H1 (cell line): Measurements from ENCODE around the gene MSH5. TPM values are rescaled to one million over a fixed set of nuclear protein-coding genes. Genes with fewer than 3 reads are reported as not detected.
A peak's percentile ranks its signal among the peaks of the same experiment; 100 is the strongest.

Experiments used
- CTCF ChIA-PET: fragments of 300-600 bp; sonication (Branson Sonifier 250); formaldehyde crosslinking; loops from one replicate; lab custom pipeline; 2021; ENCODE audit not compliant: partially characterized antibody; lab: Charles Lee
- POLR2A ChIA-PET: fragments of 300-600 bp; sonication (Branson Sonifier 250); formaldehyde crosslinking; loops from one replicate; lab custom pipeline; 2021; ENCODE audit warnings: inconsistent platforms; ENCODE audit not compliant: partially characterized antibody; lab: Charles Lee
- DNase-seq, 2 experiments: peaks; one replicate each; pipeline versions ENCODE4 v3.0.0 to v3.0.0-alpha.2; 2010 to 2022; ENCODE audit warnings: low spot score in 2 of 2, low read depth in 1 of 2, mixed read lengths in 1 of 2
- FAIRE-seq: peaks from 2 replicates; lab custom pipeline; 2011; peaks lifted over from hg19 to GRCh38; lab: Jason Lieb, UNC
- H2AFZ ChIP-seq: 2 replicates; pipeline ENCODE4 v1.8.1; 2012; ENCODE audit warnings: low read length, inconsistent platforms
- H2AK5ac ChIP-seq: 2 replicates; pipeline ENCODE4 v1.6.1; 2013; ENCODE audit warnings: low read depth, low read length
- H2BK120ac ChIP-seq: replicated peaks from 2 replicates; pipeline ENCODE3; 2013; ENCODE audit warnings: low read depth, low read length, inconsistent platforms
- H2BK12ac ChIP-seq: 2 replicates; pipeline ENCODE4 v1.6.1; 2013; ENCODE audit warnings: low read depth, low read length
- H2BK15ac ChIP-seq: 2 replicates; pipeline ENCODE4 v1.6.1; 2013; ENCODE audit warnings: low read length
- H2BK20ac ChIP-seq: 2 replicates; pipeline ENCODE4 v1.6.1; 2013; ENCODE audit warnings: low read length
- H2BK5ac ChIP-seq: 2 replicates; pipeline ENCODE4 v1.6.1; 2013; ENCODE audit warnings: low read depth, low read length
- H3K14ac ChIP-seq: 2 replicates; pipeline ENCODE4 v1.6.1; 2013; ENCODE audit warnings: inconsistent platforms; ENCODE audit not compliant: insufficient read length
- H3K18ac ChIP-seq: 2 replicates; pipeline ENCODE4 v1.6.1; 2013; ENCODE audit warnings: low read length; ENCODE audit errors: extremely low read depth
- H3K23ac ChIP-seq: 2 replicates; pipeline ENCODE4 v1.6.1; 2013; ENCODE audit warnings: inconsistent platforms; ENCODE audit not compliant: insufficient read length
- H3K23me2 ChIP-seq: 2 replicates; pipeline ENCODE4 v1.6.1; 2013; ENCODE audit warnings: low read depth, low read length
- H3K27ac ChIP-seq: 2 replicates; pipeline ENCODE4 v1.6.1; 2011; ENCODE audit warnings: low read depth, low read length, inconsistent platforms
- H3K27me3 ChIP-seq, 4 experiments: replicated peaks in 1 of 4; 1 replicate in 1 of 4; 2 replicates in 3 of 4; pipeline versions ENCODE4 v1.6.1 to v1.8.1; 2011 to 2013; ENCODE audit warnings: low read length in 3 of 4, mild to moderate bottlenecking in 3 of 4, inconsistent platforms in 2 of 4, mixed read lengths in 2 of 4, moderate library complexity in 1 of 4; ENCODE audit not compliant: control insufficient read depth in 3 of 4, insufficient read depth in 3 of 4; ENCODE audit errors: extremely low read depth in 1 of 4
- H3K36me3 ChIP-seq, 4 experiments: 2 replicates each; pipeline versions ENCODE4 v1.6.1 to v1.8.1; 2011 to 2013; ENCODE audit warnings: mild to moderate bottlenecking in 4 of 4, low read length in 3 of 4, moderate library complexity in 2 of 4, control low read depth in 1 of 4, inconsistent platforms in 1 of 4; ENCODE audit not compliant: insufficient read depth in 4 of 4, control insufficient read depth in 2 of 4
- H3K4ac ChIP-seq: replicated peaks from 2 replicates; pipeline ENCODE3; 2013; ENCODE audit warnings: low read length, low read depth, mixed read lengths, inconsistent platforms; ENCODE audit not compliant: insufficient read length
- H3K4me1 ChIP-seq, 4 experiments: replicated peaks in 1 of 4; 1 replicate in 1 of 4; 2 replicates in 3 of 4; pipeline versions ENCODE4 v1.6.1 to v1.8.1; 2011 to 2013; ENCODE audit warnings: low read length in 3 of 4, inconsistent platforms in 2 of 4, mixed read lengths in 1 of 4; ENCODE audit not compliant: insufficient read depth in 4 of 4, control insufficient read depth in 3 of 4
- H3K4me2 ChIP-seq, 2 experiments: 2 replicates each; pipeline versions ENCODE4 v1.6.1 to v1.8.1; 2011 to 2013; ENCODE audit warnings: low read depth in 2 of 2, low read length in 2 of 2, control low read depth in 1 of 2, inconsistent platforms in 1 of 2, mild to moderate bottlenecking in 1 of 2; ENCODE audit not compliant: insufficient read depth in 1 of 2
- H3K4me3 ChIP-seq, 4 experiments: fragments of 200-600, 300-600 bp in 1 of 4; sonication (generic), shearing (Covaris generic), sonication (Bioruptor Twin) in 1 of 4; 2 replicates each; pipeline versions ENCODE4 v1.5.1 to v1.8.1; 2011 to 2016; ENCODE audit warnings: low read length in 4 of 4, low read depth in 3 of 4, control low read depth in 2 of 4, inconsistent platforms in 2 of 4, mild to moderate bottlenecking in 2 of 4, mixed read lengths in 1 of 4, moderate library complexity in 1 of 4; ENCODE audit not compliant: insufficient read depth in 2 of 4; ENCODE audit errors: extremely low read depth in 1 of 4
- H3K56ac ChIP-seq: replicated peaks from 2 replicates; pipeline ENCODE3; 2013; ENCODE audit warnings: low read depth, mild to moderate bottlenecking, mixed read lengths, low read length, inconsistent platforms; ENCODE audit not compliant: insufficient read length
- H3K79me1 ChIP-seq: 2 replicates; pipeline ENCODE4 v1.6.1; 2013; ENCODE audit warnings: low read depth, low read length, control low read depth
- H3K79me2 ChIP-seq, 2 experiments: 2 replicates each; pipeline versions ENCODE4 v1.6.1 to v1.8.1; 2012 to 2013; ENCODE audit warnings: low read length in 2 of 2, mild to moderate bottlenecking in 2 of 2, inconsistent platforms in 1 of 2; ENCODE audit not compliant: insufficient read depth in 2 of 2, control insufficient read depth in 1 of 2
- H3K9ac ChIP-seq, 4 experiments: replicated peaks in 1 of 4; 1 replicate in 1 of 4; 2 replicates in 3 of 4; pipeline versions ENCODE4 v1.6.1 to v1.8.1; 2011 to 2013; ENCODE audit warnings: low read depth in 3 of 4, low read length in 3 of 4, control low read depth in 2 of 4, mild to moderate bottlenecking in 2 of 4, moderate library complexity in 2 of 4, inconsistent platforms in 1 of 4; ENCODE audit errors: extremely low read depth in 1 of 4
- H3K9me3 ChIP-seq, 2 experiments: 2 replicates each; pipeline versions ENCODE4 v1.6.1 to v1.8.1; 2012 to 2013; ENCODE audit warnings: mild to moderate bottlenecking in 2 of 2, moderate library complexity in 2 of 2, control low read depth in 1 of 2, inconsistent platforms in 1 of 2, low read depth in 1 of 2, low read length in 1 of 2, mixed read lengths in 1 of 2; ENCODE audit not compliant: insufficient read depth in 2 of 2
- H4K20me1 ChIP-seq, 2 experiments: replicated peaks in 1 of 2; 2 replicates each; pipeline versions ENCODE3 to v1.8.1; 2011 to 2013; ENCODE audit warnings: inconsistent platforms in 2 of 2, low read length in 2 of 2, mild to moderate bottlenecking in 1 of 2; ENCODE audit not compliant: insufficient read depth in 2 of 2, control insufficient read depth in 1 of 2
- H4K5ac ChIP-seq: 2 replicates; pipeline ENCODE4 v1.6.1; 2013; ENCODE audit warnings: low read length, low read depth, mixed read lengths, inconsistent platforms; ENCODE audit not compliant: insufficient read length
- H4K8ac ChIP-seq: 2 replicates; pipeline ENCODE4 v1.8.0; 2013; ENCODE audit warnings: mild to moderate bottlenecking, moderate library complexity, low read length, inconsistent platforms; ENCODE audit not compliant: insufficient read depth; ENCODE audit errors: extremely low read depth
- H4K91ac ChIP-seq: replicated peaks from 2 replicates; pipeline ENCODE3; 2013; ENCODE audit warnings: low read length, mixed read lengths, inconsistent platforms; ENCODE audit not compliant: insufficient read length
- ASH2L ChIP-seq: fragments of 200-600, 300-600 bp; sonication (generic); IDR thresholded peaks from one replicate; pipeline ENCODE4 v1.7.1; 2017; ENCODE audit warnings: low read length
- BACH1 ChIP-seq: IDR thresholded peaks from 2 replicates; pipeline ENCODE4 v1.6.1; 2012; ENCODE audit warnings: low read length, improper control_type of control experiment
- CBX8 ChIP-seq: fragments of 300-800, 300-1000 bp; sonication (generic); IDR thresholded peaks from 2 replicates; pipeline ENCODE4 v1.7.1; 2016; ENCODE audit warnings: low read depth, low read length, borderline replicate concordance
- HDAC2 ChIP-seq, 2 experiments: fragments of 300-600 bp in 1 of 2; sonication (generic) in 1 of 2; IDR thresholded peaks; 2 replicates each; pipeline ENCODE4 v1.6.1; 2011 to 2012; ENCODE audit warnings: low read depth in 2 of 2, low read length in 2 of 2, mild to moderate bottlenecking in 2 of 2, moderate library complexity in 2 of 2, borderline replicate concordance in 1 of 2, inconsistent platforms in 1 of 2
- SIRT6 ChIP-seq: IDR thresholded peaks from one replicate; pipeline ENCODE4 v1.7.1; 2012; ENCODE audit warnings: low read length, inconsistent platforms
- WGBS, 2 experiments: shearing (Covaris generic) in 1 of 2; methylation state at CpG; one replicate each; pipeline versions ENCODE4 v1.1.6 to v1.1.7; 2013 to 2015; ENCODE audit warnings: low lambda C conversion rate in 2 of 2, mixed read lengths in 2 of 2, inconsistent platforms in 1 of 2, low coverage in 1 of 2, missing lambda C conversion rate in 1 of 2; ENCODE audit not compliant: insufficient replicate concordance in 2 of 2, insufficient coverage in 1 of 2, insufficient read length in 1 of 2; ENCODE audit errors: extremely low coverage in 1 of 2, missing lambda C conversion rate in 1 of 2; 5-methylcytosine and 5-hydroxymethylcytosine counted together
- polyA plus RNA-seq, 7 experiments: library from polyadenylated mRNA; depleted of rRNA in 3 of 7; stranded (reverse) in 5 of 7; unstranded in 2 of 7; fragments of >200 nt in 5 of 7; fragments of 200-250 nt in 2 of 7; gene quantifications; 1 replicate in 5 of 7; 2 replicates in 1 of 7; 4 replicates in 1 of 7; pipeline versions ENCODE4 v1.2.1 to v1.2.3, GENCODE V29; 2011 to 2013; ENCODE audit warnings: missing spikeins in 2 of 7, mixed read lengths in 2 of 7
- total RNA-seq: library from RNA; stranded (reverse); fragmentation: NEBNext Ultra II Directional; extraction: Animal tissue kit (Norgen Biotek cat#: 25700); gene quantifications from 2 replicates; pipeline ENCODE4 v1.2.1, GENCODE V29; 2021

Gene MSH5
- total and polyA plus RNA-seq, 2 of the 8 experiments (the other 6 are each of a cell fraction or from before 2014, with no cell fraction given), result 25.3 to 26.5 TPM

- no peak overlapping the region for H4K5ac ChIP-seq
- no peak overlapping the region for H3K4ac ChIP-seq
- no peak overlapping the region for H2BK15ac ChIP-seq
- no peak overlapping the region for H3K14ac ChIP-seq
- peaks cover 11 to 18% (median 12%) of the 10 kb centered on the region in 4 experiments for H3K4me1 ChIP-seq
- no peak overlapping the region; a peak in 1 of 4 replicates for H3K4me2 ChIP-seq
- H2BK5ac ChIP-seq, result no peak overlapping the region
- no peaks in the 10 kb centered on the region for H3K79me1 ChIP-seq
- no peaks in the 10 kb centered on the region for H3K9me3 ChIP-seq
- no peak overlapping the region for H4K91ac ChIP-seq
- no peak overlapping the region for H3K27ac ChIP-seq
- H2BK12ac ChIP-seq, result no peak overlapping the region
- DNase-seq, result no peak
- POLR2A ChIA-PET, result interaction anchor here (0.6 to 3.4 kb wide), 10 partner anchors 14 to 233 kb away, joined by 3 to 22 read pairs (median 4); partner anchors contain the start of genes BAG6, DDAH2, GPANK1 and MPIG6B
- 0 out of 2 replicates have a peak overlapping the region, but pooled peaks have one; percentile 7 for H2AFZ ChIP-seq
- H3K23ac ChIP-seq, result no peak overlapping the region
- no peaks in the 10 kb centered on the region; a peak in 1 of 7 replicates for H3K27me3 ChIP-seq
- peaks cover 3% of the 10 kb centered on the region; the same call in 1 of the 2 replicates for H3K23me2 ChIP-seq
- H3K56ac ChIP-seq, result no peak overlapping the region
- H3K36me3 ChIP-seq, result no peaks in the 10 kb centered on the region
- no peak for TF ChIP-seq ASH2L
- TF ChIP-seq SIRT6, result no peak
- no peak for TF ChIP-seq CBX8
- TF ChIP-seq HDAC2 (IDR thresholded peaks at IDR 0.05; ENCODE audit: borderline replicate concordance in 1 of 2, low read depth in 2 of 2, low read length in 2 of 2), result no peak
- no peak for TF ChIP-seq BACH1
- TF ChIP-seq, all 59 proteins: peak for 0
- Histone ChIP-seq H4K8ac (peak overlapping the region; percentile 23; the same call in 1 of the 2 replicates), H4K20me1 (no peaks in the 10 kb centered on the region), H2AK5ac (no peak overlapping the region), H2BK120ac (no peak overlapping the region), H3K9ac (no peak overlapping the region), H3K18ac (no peak overlapping the region), H2BK20ac (0 out of 2 replicates have a peak overlapping the region, but pooled peaks have one; percentile 72), H3K79me2 (no peaks in the 10 kb centered on the region), H3K4me3 (no peak overlapping the region)
- 82% methylated on average over 5 of the region's 5 CpGs; no CpG with 5 or more reads in 1 of the 2 experiments for WGBS, 2 experiments
- no peak for FAIRE-seq
- CTCF ChIA-PET, result interaction anchor here (0.5 to 5.7 kb wide), 12 partner anchors 11 to 269 kb away, joined by 3 to 39 read pairs (median 4); partner anchors contain the start of genes DDAH2 and LSM2
Observed at GRCh38 chr6:31710523-31711219, 29.1 kb upstream of the MSH5 start.
